Measurements from ENCODE around the gene RTKN. TPM values are rescaled to one million over a fixed set of nuclear protein-coding genes. Genes with fewer than 3 reads are reported as not detected.

RTKN gene, protein sequence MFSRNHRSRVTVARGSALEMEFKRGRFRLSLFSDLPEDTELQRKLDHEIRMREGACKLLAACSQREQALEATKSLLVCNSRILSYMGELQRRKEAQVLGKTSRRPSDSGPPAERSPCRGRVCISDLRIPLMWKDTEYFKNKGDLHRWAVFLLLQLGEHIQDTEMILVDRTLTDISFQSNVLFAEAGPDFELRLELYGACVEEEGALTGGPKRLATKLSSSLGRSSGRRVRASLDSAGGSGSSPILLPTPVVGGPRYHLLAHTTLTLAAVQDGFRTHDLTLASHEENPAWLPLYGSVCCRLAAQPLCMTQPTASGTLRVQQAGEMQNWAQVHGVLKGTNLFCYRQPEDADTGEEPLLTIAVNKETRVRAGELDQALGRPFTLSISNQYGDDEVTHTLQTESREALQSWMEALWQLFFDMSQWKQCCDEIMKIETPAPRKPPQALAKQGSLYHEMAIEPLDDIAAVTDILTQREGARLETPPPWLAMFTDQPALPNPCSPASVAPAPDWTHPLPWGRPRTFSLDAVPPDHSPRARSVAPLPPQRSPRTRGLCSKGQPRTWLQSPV
- not detected in 2 replicates for polyA plus RNA-seq

DNA sequence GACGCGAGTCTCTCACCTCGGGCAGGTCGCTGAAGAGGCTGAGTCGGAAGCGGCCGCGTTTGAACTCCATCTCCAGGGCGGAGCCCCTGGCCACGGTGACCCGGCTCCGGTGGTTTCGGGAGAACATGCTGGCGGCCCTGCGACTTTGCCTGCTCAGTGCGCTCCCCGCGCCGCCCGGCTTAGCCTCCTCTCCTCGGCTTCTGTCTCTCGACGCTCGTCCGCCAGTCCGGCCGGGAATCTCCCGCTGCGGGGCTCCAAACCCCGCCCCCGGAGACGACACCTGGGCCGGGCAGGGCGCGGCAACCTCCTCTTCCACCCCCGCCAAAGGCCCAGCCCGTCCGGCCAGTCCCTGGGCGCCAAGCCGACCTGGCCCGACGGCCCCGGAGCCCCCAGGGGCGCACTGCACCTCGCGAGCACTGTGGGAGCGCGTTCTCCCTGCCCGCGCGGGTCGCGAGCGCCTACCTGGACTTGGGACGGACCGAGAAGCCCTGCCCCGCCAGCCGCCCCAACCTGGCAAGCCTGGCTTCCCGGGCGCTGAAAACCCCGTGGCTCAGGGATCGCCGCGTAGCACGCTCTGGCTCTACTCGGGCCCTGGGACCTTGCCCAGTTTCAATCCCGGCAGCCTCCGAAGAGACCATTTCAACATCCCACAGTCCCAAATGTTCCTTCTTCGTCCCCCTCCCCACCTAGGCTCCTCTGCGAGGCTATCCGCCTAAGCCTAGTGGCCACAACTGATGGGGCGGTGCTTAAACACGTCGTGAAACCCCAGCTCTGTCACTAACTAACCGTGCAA, at the start of gene RTKN:
TSS of gene RTKN (minus strand) at position 248 of the 793 bp plus-strand sequence. CDS start at position 127, 121 bp downstream.

DNA sequence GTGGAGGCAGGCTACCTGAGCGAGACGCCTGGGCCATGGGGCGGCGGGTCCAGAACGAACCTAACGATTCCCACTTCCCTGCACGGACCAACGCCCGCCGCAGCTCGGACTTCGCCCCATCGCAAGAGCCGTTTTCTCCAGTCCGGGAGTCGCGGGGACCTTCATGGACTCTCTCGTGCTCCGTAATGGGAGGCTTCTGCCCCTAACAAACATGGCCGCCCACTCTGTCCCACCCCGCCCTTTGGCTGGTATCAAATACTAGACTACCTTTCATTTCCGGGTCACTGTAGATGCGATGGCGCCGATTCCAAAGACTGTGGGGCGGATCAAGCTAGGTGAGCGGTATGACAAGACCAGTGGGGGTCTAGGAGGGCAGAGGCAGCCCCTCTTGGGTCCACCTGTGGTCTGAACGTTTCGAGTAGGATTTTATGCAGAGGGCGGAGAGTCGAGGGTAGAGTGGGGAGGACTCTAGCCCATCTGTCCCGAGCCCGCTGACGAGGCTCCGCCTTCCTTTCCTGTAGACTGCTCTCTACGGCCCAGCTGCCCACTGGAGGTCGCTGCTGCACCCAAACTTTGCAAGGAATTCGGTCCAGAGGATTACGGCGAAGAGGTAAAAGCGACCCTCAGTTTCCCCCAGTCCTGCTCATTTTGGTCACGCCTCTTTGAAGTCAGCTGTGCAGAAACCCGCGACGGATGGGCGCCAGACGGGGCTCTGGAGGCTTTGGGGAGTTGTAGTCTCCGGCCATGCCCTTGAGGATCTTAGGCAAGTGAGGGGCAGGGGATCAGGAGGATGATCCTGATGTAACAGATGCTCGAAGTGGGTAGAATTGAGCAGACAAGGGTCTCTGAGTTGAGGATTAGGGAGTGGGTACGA, 41.3 kb upstream of the RTKN start, which contains the start of the genes CCDC142 and TTC31:
TSS of gene CCDC142 (minus strand) at position 198 of the 874 bp plus-strand sequence. CDS start at position 37, 161 bp downstream.
TSS of gene TTC31 (plus strand) at position 281 of the 874 bp plus-strand sequence. CDS start at position 296, 15 bp downstream.

DNA sequence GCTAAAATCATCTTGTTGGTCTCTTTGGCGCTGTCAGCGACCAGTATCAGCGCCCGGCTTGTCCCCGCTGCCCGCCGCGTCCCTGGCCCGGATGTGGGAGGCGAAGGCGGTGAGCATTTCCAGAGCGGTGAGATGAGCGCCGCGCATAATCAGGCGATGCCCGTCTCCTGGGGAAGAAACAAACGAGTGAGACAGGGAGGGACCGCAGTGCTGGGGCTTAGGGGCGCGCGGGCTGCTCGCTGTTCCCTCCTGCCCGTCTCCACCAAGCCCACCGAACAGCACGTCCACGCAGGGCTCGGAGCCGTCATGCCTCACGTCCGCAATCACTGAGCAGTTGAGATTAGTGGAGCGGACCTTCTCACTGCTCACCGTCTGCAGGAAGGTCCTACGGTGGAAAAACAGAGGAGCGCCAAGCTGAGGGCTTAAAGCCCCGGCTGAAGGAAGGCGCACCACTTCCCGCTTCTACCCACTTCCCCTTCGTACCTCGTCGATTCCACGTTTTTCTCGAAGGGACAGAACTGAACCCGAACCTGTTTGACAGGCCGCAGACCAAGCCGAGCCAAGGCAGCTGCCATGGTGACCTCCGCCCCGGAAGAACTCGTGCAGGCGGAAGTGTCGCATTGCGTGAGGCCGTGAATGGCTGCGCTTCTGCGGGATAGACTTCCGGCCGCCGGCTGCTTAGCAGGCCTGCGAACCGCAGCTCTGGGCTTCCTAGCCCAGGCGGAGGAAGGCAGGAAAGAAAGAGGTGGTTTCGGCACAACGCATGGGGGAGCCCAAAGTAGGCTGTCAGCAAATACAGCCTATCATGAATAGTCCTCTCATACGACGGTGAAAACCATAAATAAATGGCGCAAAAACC, 30.6 kb upstream of the RTKN start, which contains the start of gene MRPL53:
TSS of gene MRPL53 (minus strand) at position 595 of the 859 bp plus-strand sequence. CDS start at position 575, 20 bp downstream.

DNA sequence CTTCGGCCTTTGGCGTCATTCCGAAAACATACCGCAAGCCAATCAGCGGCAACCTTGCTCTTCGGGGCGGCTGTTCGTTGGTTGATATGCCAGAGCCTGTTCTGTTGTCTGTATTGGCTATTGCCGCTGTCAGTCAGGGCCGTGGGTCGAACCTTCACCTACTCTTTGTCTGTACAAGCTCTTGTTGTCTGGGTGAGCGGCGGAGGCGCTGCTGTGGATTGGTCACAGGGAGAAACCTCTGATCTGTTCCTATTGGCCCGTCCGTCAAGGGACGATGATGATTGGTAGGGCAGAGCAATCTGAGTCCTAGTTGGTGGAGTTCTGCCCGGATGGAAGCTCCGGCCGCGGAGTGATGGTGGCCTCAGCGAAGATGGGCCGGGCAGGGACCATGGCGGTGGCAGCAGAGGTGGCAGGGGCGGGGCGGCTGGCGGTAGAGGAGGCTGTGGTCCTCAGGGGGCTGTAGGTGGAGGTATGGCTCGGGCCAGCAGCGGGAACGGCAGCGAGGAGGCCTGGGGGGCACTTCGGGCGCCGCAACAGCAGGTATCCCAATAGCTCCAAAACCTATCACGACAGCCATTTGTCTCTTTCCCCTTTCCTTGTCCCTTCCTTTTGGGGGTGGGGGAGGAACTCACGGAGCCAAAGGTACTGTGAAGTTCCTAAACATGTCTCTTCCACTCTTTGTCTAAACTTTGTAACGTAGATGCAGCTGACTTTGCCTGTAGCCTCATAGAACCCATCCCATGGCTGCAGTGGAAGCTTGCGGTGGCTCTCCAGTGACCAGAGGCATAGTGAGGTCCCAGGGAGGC, 16.6 kb upstream of the RTKN start, which contains the start of gene WBP1:
TSS of gene WBP1 (plus strand) at position 307 of the 806 bp plus-strand sequence. CDS start at position 472, 165 bp downstream.

DNA sequence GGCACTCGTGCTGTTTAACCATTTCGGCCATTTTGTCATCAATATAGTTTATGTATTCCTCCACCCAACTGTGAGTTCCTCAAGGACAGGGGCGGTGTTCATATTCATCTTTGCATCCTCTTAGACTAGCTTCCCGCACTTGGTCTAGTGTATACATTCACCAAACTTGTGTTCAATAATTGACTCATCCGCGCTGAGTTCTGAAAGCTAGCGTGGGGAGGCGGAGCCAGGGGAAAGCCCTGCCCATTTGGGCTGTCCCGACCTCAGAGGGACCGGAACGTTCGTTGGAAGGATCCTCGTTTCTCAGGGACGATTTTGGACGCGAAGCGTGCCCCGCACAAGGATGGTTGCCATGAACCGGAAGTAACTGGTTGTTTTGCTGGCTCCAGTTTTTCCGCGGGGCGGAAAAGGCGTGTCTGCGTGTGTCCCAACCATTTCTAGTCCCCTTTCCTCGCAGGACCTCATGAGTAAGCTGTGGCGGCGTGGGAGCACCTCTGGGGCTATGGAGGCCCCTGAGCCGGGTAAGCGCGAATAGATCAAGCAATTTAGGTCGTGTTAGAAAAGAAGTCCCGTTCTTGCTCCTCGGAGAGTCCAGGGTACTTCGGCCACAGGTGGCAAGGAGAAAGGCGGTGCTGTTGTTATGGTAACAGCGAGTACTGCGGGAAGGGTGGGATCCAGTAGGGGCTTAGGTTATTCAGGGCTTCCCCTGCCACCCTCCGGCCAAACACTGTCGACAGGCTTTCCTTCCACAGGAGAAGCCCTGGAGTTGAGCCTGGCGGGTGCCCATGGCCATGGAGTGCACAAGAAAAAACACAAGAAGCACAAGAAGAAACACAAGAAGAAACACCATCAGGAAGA, 13.1 kb upstream of the RTKN start, which contains the start of gene INO80B:
TSS of gene INO80B (plus strand) at position 434 of the 858 bp plus-strand sequence. CDS start at position 464, 30 bp downstream.

DNA sequence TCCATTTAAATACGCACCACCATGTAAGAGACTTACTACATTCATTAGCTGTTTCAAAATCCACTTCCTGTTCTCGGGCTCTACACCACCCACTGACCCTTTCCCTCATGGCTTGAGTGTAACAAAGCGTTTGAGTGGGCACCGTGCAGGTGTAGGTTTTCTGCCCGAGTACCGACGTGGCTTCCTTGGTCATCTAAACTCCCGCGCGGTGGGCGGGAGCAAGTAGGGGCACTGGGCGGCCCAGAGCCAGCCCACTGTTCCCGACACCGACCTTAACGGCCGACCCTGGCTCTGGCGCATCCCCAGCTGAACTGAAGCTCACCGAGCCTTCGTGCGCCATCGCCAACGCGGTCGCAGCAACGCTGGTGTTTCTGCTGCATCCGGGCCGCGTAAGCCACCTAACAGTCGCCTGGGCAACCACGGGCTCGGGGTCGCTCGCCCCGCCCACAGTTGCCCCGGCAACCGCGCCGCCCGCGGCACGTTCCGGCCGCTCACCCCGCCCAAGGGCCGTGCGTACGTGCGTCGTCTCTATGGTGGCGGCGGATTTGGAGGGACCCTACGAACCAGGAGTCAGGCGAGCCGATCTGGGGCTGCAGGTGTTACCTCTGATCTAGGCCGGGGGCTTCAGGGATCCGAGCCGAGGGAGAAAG, 20.4 kb downstream of the RTKN start, which contains the start of the genes C2orf81 and WDR54:
TSS of gene C2orf81 (minus strand) at position 399 of the 650 bp plus-strand sequence. CDS start at position 340, 59 bp downstream.
TSS of gene WDR54 (plus strand) at position 510 of the 650 bp plus-strand sequence. CDS start 424 bp downstream, outside the sequence.

DNA sequence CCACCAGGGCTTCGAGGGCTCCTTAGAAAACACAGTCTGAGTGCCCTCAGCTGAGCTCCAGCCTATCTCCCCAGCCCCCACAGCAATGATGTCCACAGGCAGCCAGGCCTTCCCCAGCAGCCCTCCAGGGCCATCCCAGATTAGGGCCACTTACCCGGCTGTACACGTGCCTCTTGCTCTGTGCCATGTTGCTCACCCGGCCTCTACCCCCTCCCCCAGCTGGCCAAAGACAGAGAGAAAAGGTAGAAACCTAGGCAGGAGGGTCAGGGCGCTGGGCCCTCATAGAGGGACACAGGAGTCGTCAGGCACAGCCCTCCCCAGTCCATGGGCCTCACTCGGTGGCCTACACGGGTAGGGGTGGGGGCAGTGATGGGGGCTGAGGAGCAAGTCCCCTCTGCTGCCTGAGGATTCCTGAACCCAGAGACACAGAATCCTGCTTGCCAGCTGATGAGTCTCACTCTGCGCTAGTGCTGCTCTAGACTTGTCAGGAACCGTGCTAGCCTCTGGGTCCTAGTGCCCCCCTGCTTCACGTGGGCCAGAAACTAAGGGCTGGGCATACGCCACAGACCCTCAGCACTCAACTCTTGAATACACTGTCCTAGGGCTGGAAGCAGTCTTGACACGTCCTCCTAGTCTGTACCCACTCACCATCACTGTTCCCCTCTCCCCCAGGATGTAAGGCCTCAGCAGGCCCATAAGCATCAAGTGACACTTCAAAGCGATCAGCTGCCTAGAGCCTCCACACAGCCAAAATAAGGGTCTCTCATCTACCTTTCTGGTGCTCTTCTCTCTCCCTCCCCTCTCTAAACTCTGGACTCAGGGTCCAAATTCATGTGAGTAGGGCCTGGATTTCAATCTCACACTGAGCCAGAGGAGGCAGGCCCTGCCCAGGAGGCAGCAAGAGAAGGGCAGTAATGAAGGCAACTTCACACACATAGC, 61.6 kb downstream of the RTKN start, which contains the start of gene DCTN1:
TSS of gene DCTN1 (minus strand) at position 461 of the 939 bp plus-strand sequence. CDS start at position 187, 274 bp downstream.

Other genes starting within 250 kb of the RTKN start
- gene MTHFD2, start 243.3 kb downstream of the RTKN start, polyA plus RNA-seq, result 34.2 and 39.6 TPM in 2 replicates
- not detected in 2 replicates for gene SLC4A5, start 98.5 kb downstream of the RTKN start, polyA plus RNA-seq
- gene DCTN1, start 61.6 kb downstream of the RTKN start, polyA plus RNA-seq, result 275 and 282 TPM in 2 replicates
- 0.14 and 0.58 TPM in 2 replicates for gene C2orf81, start 20.3 kb downstream of the RTKN start, polyA plus RNA-seq
- 25.1 and 25.5 TPM in 2 replicates for gene WDR54, start 20.2 kb downstream of the RTKN start, polyA plus RNA-seq
- gene INO80B, start 13.2 kb upstream of the RTKN start, polyA plus RNA-seq, result 1.1 and 3.0 TPM in 2 replicates
- gene WBP1, start 16.5 kb upstream of the RTKN start, polyA plus RNA-seq, result 7.8 and 10.0 TPM in 2 replicates
- gene MOGS, start 23.4 kb upstream of the RTKN start, polyA plus RNA-seq, result 0.62 and 4.3 TPM in 2 replicates
- gene MRPL53, start 30.7 kb upstream of the RTKN start, polyA plus RNA-seq, result 43.3 and 56.2 TPM in 2 replicates
- 0.78 and 1.6 TPM in 2 replicates for gene CCDC142, start 41.1 kb upstream of the RTKN start, polyA plus RNA-seq
- gene TTC31, start 41.1 kb upstream of the RTKN start, polyA plus RNA-seq, result 0.66 and 0.83 TPM in 2 replicates
- gene LBX2, start 57.7 kb upstream of the RTKN start, polyA plus RNA-seq, result not detected in 2 replicates
- gene PCGF1, start 65.8 kb upstream of the RTKN start, polyA plus RNA-seq, result 35.8 and 37.1 TPM in 2 replicates
- gene TLX2, start 72.5 kb upstream of the RTKN start, polyA plus RNA-seq, result not detected in 2 replicates
- gene DQX1, start 84.3 kb upstream of the RTKN start, polyA plus RNA-seq, result 2.3 and 4.1 TPM in 2 replicates
- 48.4 and 52.5 TPM in 2 replicates for gene AUP1, start 87.8 kb upstream of the RTKN start, polyA plus RNA-seq
- gene HTRA2, start 88.0 kb upstream of the RTKN start, polyA plus RNA-seq, result 14.2 and 22.8 TPM in 2 replicates
- 1.7 TPM in 1 of 2 replicates, not detected in the other for gene LOXL3, start 112.0 kb upstream of the RTKN start, polyA plus RNA-seq
- not detected in 2 replicates for gene DOK1, start 112.8 kb upstream of the RTKN start, polyA plus RNA-seq
- 0.56 and 8.3 TPM in 2 replicates for gene M1AP, start 206.4 kb upstream of the RTKN start, polyA plus RNA-seq
- gene SEMA4F, start 212.3 kb upstream of the RTKN start, polyA plus RNA-seq, result 1.7 and 4.3 TPM in 2 replicates

Data from Purkinje cell (primary cell).